Nephron progenitor cell (in vitro differentiated cells): ENCODE measurements around the gene BCL7C.
"Not testable (repeated sequence)": the region's sequence is repeated elsewhere in the genome, so short reads cannot be mapped to it uniquely, and the experiment has no call there.

Source experiments
- DNase-seq: peaks from one replicate; pipeline ENCODE4 v3.0.0; 2021
- H3K27ac Mint-ChIP-seq: 2 replicates; pipeline ENCODE4 v1.8.0; 2021; ENCODE audit warnings: mild to moderate bottlenecking, moderate library complexity, mixed read lengths
- H3K27me3 Mint-ChIP-seq: 2 replicates; pipeline ENCODE4 v1.8.0; 2021; ENCODE audit warnings: mild to moderate bottlenecking, low read depth, mixed read lengths; ENCODE audit not compliant: poor library complexity
- H3K36me3 Mint-ChIP-seq: 2 replicates; pipeline ENCODE4 v1.8.0; 2021; ENCODE audit warnings: low read depth, mixed read lengths
- H3K4me1 Mint-ChIP-seq: 2 replicates; pipeline ENCODE4 v1.8.0; 2021; ENCODE audit warnings: mixed read lengths
- H3K4me3 Mint-ChIP-seq: 2 replicates; pipeline ENCODE4 v1.8.0; 2021; ENCODE audit warnings: mild to moderate bottlenecking, moderate library complexity, mixed read lengths
- H3K9me3 Mint-ChIP-seq: 2 replicates; pipeline ENCODE4 v1.8.0; 2021; ENCODE audit warnings: mild to moderate bottlenecking, moderate library complexity, mixed read lengths
- TF ChIP-seq, protein P1 (sequence below): fragments of 200-600 bp; sonication (generic); IDR thresholded peaks from 2 replicates; pipeline ENCODE4 v1.5.0; 2021; ENCODE audit warnings: antibody characterized with exemption

Gene BCL7C

DNA sequence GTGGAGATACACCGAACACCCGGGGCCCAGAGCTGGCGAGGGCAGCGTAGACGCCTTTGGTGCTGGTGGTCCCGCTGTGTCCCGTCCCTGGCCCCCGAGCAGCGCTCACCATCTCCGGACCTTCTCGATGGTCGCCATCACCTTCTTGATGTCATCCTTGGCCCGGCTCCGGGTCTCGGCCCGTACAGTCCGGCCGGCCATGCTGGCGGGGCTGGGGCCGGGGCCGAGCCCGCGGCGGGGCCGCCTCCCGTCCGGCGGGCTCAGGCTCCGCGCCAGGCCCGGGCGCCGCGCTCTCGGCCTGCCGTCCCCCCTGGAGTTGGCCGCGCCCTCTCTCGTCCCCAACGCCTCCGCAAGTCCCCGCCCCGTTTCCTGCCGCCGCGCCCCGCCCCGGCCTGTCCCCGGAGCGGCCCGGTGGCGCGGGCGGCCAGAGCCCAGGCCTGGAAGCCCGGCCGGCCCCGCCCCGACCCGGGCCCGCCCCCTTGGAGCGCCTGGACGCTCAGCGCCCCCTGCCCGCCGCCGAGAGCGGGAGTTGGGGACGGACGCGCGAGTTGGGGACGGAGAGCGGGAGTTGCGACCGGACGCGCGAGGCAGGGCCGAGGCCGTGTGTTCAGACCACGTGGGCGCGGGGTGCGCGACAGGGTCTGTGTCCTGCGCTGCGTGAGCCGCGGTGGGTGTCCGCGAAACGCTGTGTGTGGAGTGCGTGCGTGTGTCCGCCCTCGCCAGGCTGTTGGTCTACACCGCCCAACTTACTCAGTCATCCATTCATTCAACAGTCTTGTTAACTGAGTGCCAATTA lies at the start of gene BCL7C:
Gene BCL7C, minus strand, starts transcription at position 334 of the 796 bp plus-strand sequence. Its CDS starts 133 bp downstream, at position 201.
- H3K4me1 Mint-ChIP-seq: peaks cover 58% of the 10 kb centered on the region
- DNase-seq: peak; percentile 96
- H3K27me3 Mint-ChIP-seq: peaks cover 3% of the 10 kb centered on the region
- H3K4me3 Mint-ChIP-seq: peak within 1 kb of the TSS; percentile 89
- no peaks in the 10 kb centered on the region for H3K9me3 Mint-ChIP-seq
- TF ChIP-seq, protein P1, sequence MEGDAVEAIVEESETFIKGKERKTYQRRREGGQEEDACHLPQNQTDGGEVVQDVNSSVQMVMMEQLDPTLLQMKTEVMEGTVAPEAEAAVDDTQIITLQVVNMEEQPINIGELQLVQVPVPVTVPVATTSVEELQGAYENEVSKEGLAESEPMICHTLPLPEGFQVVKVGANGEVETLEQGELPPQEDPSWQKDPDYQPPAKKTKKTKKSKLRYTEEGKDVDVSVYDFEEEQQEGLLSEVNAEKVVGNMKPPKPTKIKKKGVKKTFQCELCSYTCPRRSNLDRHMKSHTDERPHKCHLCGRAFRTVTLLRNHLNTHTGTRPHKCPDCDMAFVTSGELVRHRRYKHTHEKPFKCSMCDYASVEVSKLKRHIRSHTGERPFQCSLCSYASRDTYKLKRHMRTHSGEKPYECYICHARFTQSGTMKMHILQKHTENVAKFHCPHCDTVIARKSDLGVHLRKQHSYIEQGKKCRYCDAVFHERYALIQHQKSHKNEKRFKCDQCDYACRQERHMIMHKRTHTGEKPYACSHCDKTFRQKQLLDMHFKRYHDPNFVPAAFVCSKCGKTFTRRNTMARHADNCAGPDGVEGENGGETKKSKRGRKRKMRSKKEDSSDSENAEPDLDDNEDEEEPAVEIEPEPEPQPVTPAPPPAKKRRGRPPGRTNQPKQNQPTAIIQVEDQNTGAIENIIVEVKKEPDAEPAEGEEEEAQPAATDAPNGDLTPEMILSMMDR: peak; percentile 8
- peaks cover 14% of the 10 kb centered on the region for H3K36me3 Mint-ChIP-seq
- H3K27ac Mint-ChIP-seq: peak within 1 kb of the TSS; percentile 65

DNA sequence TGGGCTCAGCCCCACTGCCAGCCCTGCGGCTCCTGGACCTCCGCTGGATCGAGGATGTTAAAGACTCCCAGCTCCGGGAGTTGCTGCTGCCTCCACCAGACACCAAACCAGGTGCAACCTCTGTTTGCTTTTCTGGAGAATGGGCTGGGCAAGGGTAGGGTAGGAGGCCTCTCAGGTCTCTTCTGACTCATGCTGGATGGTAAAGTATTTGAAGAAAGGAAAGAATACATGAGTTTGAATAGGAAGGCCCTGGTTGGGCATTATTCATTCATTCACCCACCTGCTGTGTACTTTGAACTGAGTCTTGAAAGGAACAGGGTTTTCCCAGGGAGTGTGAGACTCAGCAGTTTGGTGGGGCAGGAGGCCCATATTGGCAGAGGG lies 48.5 kb upstream of the BCL7C start:
- Mint-ChIP-seq H3K36me3 (peaks cover 77% of the 10 kb centered on the region), H3K4me1 (peaks cover 32% of the 10 kb centered on the region), H3K4me3 (no peak overlapping the region), H3K9me3 (no peaks in the 10 kb centered on the region), H3K27me3 (peaks cover 3% of the 10 kb centered on the region), H3K27ac (no peak overlapping the region)
- no peak for DNase-seq
- TF ChIP-seq, protein P1: no peak

DNA sequence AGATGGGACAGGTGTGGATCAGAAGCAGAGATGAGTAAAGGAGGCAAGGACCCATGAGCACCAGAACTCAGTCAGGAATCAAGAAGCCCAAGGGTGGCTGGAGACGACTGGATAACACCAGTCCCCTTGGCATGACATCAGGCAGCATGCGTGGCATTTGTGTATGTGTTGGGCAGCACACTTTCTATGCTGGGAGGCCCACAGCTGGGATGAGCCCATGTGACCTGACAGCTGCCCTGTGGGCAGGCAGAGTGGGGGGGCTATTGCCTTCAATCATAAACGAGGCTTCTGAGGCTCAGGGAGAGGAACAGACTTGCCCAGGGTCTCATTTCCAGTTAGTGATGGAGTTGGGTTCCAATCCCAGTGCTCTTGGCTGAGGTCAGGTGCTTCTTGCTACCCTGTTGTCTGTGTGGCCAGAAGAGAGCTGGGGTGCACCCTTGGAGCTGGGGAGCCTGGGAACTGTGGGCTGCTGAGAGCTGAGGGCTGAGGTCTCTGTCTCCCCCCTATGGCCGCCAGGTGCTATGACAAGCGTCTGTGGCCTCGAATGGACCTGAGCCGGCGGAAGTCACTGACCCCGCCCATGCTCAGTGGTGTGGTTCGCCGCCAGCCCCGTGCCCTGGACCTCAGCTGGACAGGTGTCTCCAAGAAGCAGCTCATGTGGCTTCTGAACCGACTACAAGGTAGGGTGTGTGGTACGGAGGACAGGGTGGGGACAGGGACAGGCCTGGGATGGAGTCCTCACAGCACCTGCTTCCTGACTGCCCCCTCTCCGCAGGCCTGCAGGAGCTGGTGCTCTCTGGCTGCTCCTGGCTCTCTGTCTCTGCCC lies 47.9 kb upstream of the BCL7C start:
- peak; percentile 76 for DNase-seq
- Mint-ChIP-seq H3K9me3 (no peaks in the 10 kb centered on the region), H3K4me3 (no peak overlapping the region), H3K27me3 (peaks cover 3% of the 10 kb centered on the region), H3K4me1 (peaks cover 26% of the 10 kb centered on the region), H3K27ac (peak overlapping the region; percentile 55), H3K36me3 (peaks cover 83% of the 10 kb centered on the region)
- TF ChIP-seq, protein P1: peak; percentile 80

DNA sequence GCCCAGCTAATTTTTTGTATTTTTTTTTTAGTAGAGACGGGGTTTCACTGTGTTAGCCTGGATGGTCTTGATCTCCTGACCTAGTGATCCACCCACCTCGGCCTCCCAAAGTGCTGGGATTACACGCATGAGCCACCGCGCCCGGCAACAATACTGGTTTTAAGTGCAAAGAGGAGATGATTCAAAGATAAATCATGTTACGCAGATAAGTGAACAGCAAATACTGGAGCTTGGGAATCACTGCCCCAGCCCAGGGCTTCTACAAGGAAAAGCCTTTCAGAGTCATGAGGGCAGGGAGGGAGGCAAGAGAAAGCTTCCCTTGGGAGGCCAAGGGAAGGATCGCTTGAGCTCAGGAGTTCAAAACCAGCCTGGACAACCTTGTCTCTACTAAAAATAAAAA lies 45.7 kb upstream of the BCL7C start:
- H3K4me1 Mint-ChIP-seq: peaks cover 15% of the 10 kb centered on the region
- DNase-seq, H3K4me3 Mint-ChIP-seq, H3K9me3 Mint-ChIP-seq, H3K27me3 Mint-ChIP-seq: not testable (repeated sequence)
- peak overlapping the region; percentile 71 for H3K27ac Mint-ChIP-seq
- H3K36me3 Mint-ChIP-seq: peaks cover 81% of the 10 kb centered on the region

DNA sequence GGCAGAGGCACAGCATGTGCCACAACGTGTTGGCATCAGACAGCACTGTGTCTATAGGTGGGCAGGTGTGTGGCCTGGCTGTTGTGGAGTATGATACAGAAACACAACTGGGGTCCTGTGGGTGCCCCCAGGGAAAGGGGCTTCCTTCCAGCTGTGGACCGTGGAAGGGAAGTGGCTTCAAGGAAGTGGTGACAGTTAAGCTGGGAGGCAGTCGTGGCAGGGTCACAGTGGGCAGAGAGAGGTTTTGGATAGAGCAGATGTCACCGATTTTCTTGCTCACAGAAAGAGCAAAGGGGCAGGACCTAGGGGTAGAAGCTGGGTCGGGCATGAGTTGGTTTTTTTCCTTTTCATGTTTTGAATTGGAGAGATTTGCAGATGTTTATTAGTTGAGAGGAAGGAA lies 43.8 kb upstream of the BCL7C start:
- H3K9me3 Mint-ChIP-seq: no peaks in the 10 kb centered on the region
- DNase-seq: no peak
- peak overlapping the region; percentile 96 for H3K27ac Mint-ChIP-seq
- H3K4me3 Mint-ChIP-seq: no peak overlapping the region
- peaks cover 68% of the 10 kb centered on the region for H3K36me3 Mint-ChIP-seq
- TF ChIP-seq, protein P1: no peak
- peaks cover 15% of the 10 kb centered on the region for H3K4me1 Mint-ChIP-seq
- peaks cover 2% of the 10 kb centered on the region for H3K27me3 Mint-ChIP-seq

DNA sequence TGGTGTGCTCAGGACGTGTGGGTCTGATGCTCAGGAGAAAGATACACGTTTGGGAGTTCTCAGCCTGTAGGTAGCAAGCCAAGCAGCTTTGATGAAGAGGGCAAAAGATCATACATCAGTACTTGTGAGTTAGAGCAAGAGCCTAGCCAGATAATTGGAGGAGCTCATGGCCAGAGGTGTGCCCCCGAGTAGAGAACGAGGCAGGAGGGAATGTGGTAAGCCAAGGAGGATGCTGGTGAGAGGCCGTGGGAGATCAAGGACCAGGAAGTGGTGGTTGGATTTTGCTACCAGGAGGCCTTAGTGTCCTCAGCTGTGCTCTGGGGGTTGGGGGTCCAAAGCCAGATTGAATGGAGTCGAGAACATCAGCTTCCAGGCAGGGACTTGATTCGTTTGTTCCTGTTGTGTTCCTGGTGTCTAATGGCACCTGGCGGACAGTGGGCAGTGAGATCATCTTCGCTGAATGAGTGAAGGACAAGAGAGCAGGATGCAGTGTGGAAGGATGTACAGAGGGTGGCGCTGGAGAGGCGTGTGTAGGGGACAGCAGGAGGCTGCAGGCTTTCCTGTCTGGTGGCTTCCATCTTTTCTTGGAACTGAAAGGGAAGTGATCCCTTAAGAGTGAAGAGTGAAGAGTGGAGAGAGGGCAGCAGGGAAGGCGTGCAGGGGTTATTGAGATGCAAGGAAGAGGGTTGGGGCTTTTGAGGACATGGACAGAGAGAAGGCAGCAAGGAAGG lies 41.1 kb upstream of the BCL7C start:
- Mint-ChIP-seq H3K27me3 (peaks cover 2% of the 10 kb centered on the region), H3K4me3 (no peak overlapping the region), H3K27ac (peak overlapping the region; percentile 77), H3K36me3 (peaks cover 61% of the 10 kb centered on the region), H3K4me1 (peaks cover 5% of the 10 kb centered on the region), H3K9me3 (no peaks in the 10 kb centered on the region)
- DNase-seq: peak; percentile 52
- TF ChIP-seq, protein P1: peak; percentile 45
